GM12878 (cell line): ENCODE results near the gene RPS6KA5. TPM values are rescaled to one million over a fixed set of nuclear protein-coding genes. Genes with fewer than 3 reads are reported as not detected.

Experiments
- ATAC-seq: fragments of 200-7000 bp; cut with Tn5 transposase; 3 replicates; pipeline ENCODE4 v1.9.1; 2020; ENCODE audit warnings: mild to moderate bottlenecking, moderate library complexity
- BruUV-seq: library from RNA; stranded (reverse); fragments of 400-500 nt; replicated peaks from 2 replicates; lab custom pipeline; 2021; lab: Mats Ljungman, UMichigan
- CTCF ChIA-PET: fragments of 300-600 bp; sonication (Branson Sonifier 250); formaldehyde crosslinking; extraction: SDS; loops from one replicate; lab custom pipeline; 2021; ENCODE audit warnings: inconsistent platforms; lab: Yijun Ruan, JAX
- POLR2A ChIA-PET: fragments of 350-600 bp; formaldehyde crosslinking; extraction: SDS; loops from one replicate; lab custom pipeline; 2021; ENCODE audit warnings: inconsistent platforms; lab: Charles Lee
- RAD21 ChIA-PET: fragments of 300-600 bp; sonication (Branson Sonifier 250); formaldehyde crosslinking; loops from one replicate; lab custom pipeline; 2023; ENCODE audit warnings: antibody characterized with exemption; ENCODE audit not compliant: unreplicated experiment; lab: Charles Lee
- SMC1A ChIA-PET: fragments of 300-600 bp; sonication (Branson Sonifier 250); formaldehyde crosslinking; loops from one replicate; lab custom pipeline; 2023; ENCODE audit not compliant: unreplicated experiment, uncharacterized antibody; lab: Charles Lee
- DNase-seq: peaks from one replicate; pipeline ENCODE4 v3.0.0-alpha.2; 2011; ENCODE audit warnings: low read depth, low spot score
- FAIRE-seq: peaks from 3 replicates; lab custom pipeline; 2011; peaks lifted over from hg19 to GRCh38; lab: Jason Lieb, UNC
- H2AFZ ChIP-seq: 2 replicates; pipeline ENCODE4 v1.6.0; 2011; ENCODE audit warnings: low read depth, low read length, control low read depth; ENCODE audit not compliant: control insufficient read depth
- H3K27ac ChIP-seq: 2 replicates; pipeline ENCODE4 v1.5.1; 2011; ENCODE audit warnings: control low read depth; ENCODE audit not compliant: control insufficient read depth, insufficient read depth
- H3K27me3 ChIP-seq, 2 experiments: replicated peaks in 1 of 2; 2 replicates each; pipeline versions ENCODE4 v1.6.0 to v1.6.1; 2011; ENCODE audit warnings: low read length in 1 of 2; ENCODE audit not compliant: control insufficient read depth in 2 of 2, insufficient read depth in 2 of 2
- H3K36me3 ChIP-seq, 2 experiments: 2 replicates each; pipeline ENCODE4 v1.5.1; 2011; ENCODE audit warnings: low read length in 1 of 2; ENCODE audit not compliant: control insufficient read depth in 2 of 2, insufficient read depth in 2 of 2
- H3K4me1 ChIP-seq: 2 replicates; pipeline ENCODE4 v1.6.1; 2011; ENCODE audit warnings: mild to moderate bottlenecking, low read length, moderate library complexity, mixed read lengths; ENCODE audit not compliant: control insufficient read depth, insufficient read depth
- H3K4me2 ChIP-seq: 2 replicates; pipeline ENCODE4 v1.6.0; 2011; ENCODE audit warnings: control low read depth; ENCODE audit not compliant: control insufficient read depth, insufficient read depth
- H3K4me3 ChIP-seq: fragments of 200-600 bp; sonication (generic); 2 replicates; pipeline ENCODE4 v1.5.1; 2016
- H3K79me2 ChIP-seq: 2 replicates; pipeline ENCODE4 v1.6.0; 2011; ENCODE audit warnings: low read length; ENCODE audit not compliant: control insufficient read depth, insufficient read depth
- H3K9ac ChIP-seq: 2 replicates; pipeline ENCODE4 v1.8.0; 2011; ENCODE audit warnings: low read length, control low read depth, mixed read lengths; ENCODE audit not compliant: control insufficient read depth, insufficient read depth
- H3K9me3 ChIP-seq: replicated peaks from 3 replicates; pipeline ENCODE4 v1.5.1; 2011; ENCODE audit warnings: mild to moderate bottlenecking, low read length; ENCODE audit not compliant: control insufficient read depth, insufficient read depth
- H4K20me1 ChIP-seq: 2 replicates; pipeline ENCODE4 v1.6.0; 2011; ENCODE audit not compliant: control insufficient read depth, insufficient read depth
- ATF2 ChIP-seq: IDR thresholded peaks from 2 replicates; pipeline ENCODE4 v1.6.1; 2012; ENCODE audit warnings: low read length, inconsistent platforms
- BCLAF1 ChIP-seq: fragments of 450-650 bp; IDR thresholded peaks from 2 replicates; pipeline ENCODE4 v1.6.1; 2017; ENCODE audit warnings: antibody characterized with exemption, mild to moderate bottlenecking, moderate library complexity
- GABPA ChIP-seq: IDR thresholded peaks from 2 replicates; pipeline ENCODE4 v1.6.1; 2014; ENCODE audit warnings: antibody characterized with exemption, low read depth, mild to moderate bottlenecking, inconsistent platforms
- HDAC2 ChIP-seq: fragments of 200-600 bp; sonication (generic); IDR thresholded peaks from 2 replicates; pipeline ENCODE4 v1.6.1; 2017
- IKZF1 ChIP-seq: fragments of 450-650 bp; conservative IDR thresholded peaks from 2 replicates; pipeline ENCODE4 v1.6.1; 2017; ENCODE audit warnings: antibody characterized with exemption, mild to moderate bottlenecking
- NFYA ChIP-seq: IDR thresholded peaks from 2 replicates; pipeline ENCODE4 v1.6.1; 2011; ENCODE audit warnings: low read depth, mild to moderate bottlenecking, low read length, improper control_type of control experiment, borderline replicate concordance
- PAX5 ChIP-seq: IDR thresholded peaks from 2 replicates; pipeline ENCODE4 v1.6.1; 2011; ENCODE audit warnings: low read depth, low read length, borderline replicate concordance
- PML ChIP-seq: IDR thresholded peaks from 2 replicates; pipeline ENCODE4 v1.6.1; 2012; ENCODE audit warnings: low read length, inconsistent platforms
- RB1 ChIP-seq: fragments of 450-650 bp; formaldehyde crosslinking; IDR thresholded peaks from 2 replicates; pipeline ENCODE4 v1.6.1; 2017; ENCODE audit warnings: mild to moderate bottlenecking, borderline replicate concordance
- SKIL ChIP-seq: fragments of 450-650 bp; IDR thresholded peaks from 2 replicates; pipeline ENCODE4 v1.6.1; 2017; ENCODE audit warnings: mild to moderate bottlenecking, low read depth, inconsistent platforms; ENCODE audit not compliant: poor library complexity, severe bottlenecking
- SREBF2 ChIP-seq: IDR thresholded peaks from 2 replicates; pipeline ENCODE4 v1.6.1; 2012; ENCODE audit warnings: mild to moderate bottlenecking, low read length
- SRF ChIP-seq, 2 experiments: IDR thresholded peaks; 2 replicates each; pipeline ENCODE4 v1.6.1; 2011; ENCODE audit warnings: low read depth in 2 of 2, low read length in 2 of 2, mild to moderate bottlenecking in 1 of 2, moderate library complexity in 1 of 2
- TCF3 ChIP-seq: IDR thresholded peaks from 2 replicates; pipeline ENCODE4 v1.6.1; 2012; ENCODE audit warnings: low read depth, mild to moderate bottlenecking, low read length, borderline replicate concordance; ENCODE audit not compliant: insufficient read depth
- TCF7 ChIP-seq: IDR thresholded peaks from 2 replicates; pipeline ENCODE4 v1.6.1; 2014; ENCODE audit warnings: antibody characterized with exemption, borderline replicate concordance
- WGBS: methylation state at CpG from one replicate; pipeline ENCODE4 v1.1.6; 2016; ENCODE audit warnings: low lambda C conversion rate; ENCODE audit not compliant: insufficient replicate concordance, insufficient coverage; ENCODE audit errors: missing lambda C conversion rate; 5-methylcytosine and 5-hydroxymethylcytosine counted together
- in situ Hi-C: fragments of 300-500 bp; cut with MboI; formaldehyde crosslinking; loops from 9 replicates; pipeline ENCODE4 v1.14.3; 2018; ENCODE audit warnings: mixed read lengths
- intact Hi-C: fragments of 100-400 bp; cut with micrococcal nuclease; formaldehyde crosslinking; loops from one replicate; pipeline ENCODE4 v1.14.2; 2022; ENCODE audit not compliant: unreplicated experiment
- polyA plus RNA-seq, 11 experiments: library from polyadenylated mRNA; depleted of rRNA in 4 of 11; unstranded in 6 of 11; stranded (reverse) in 5 of 11; fragments of >200 nt; fragmentation: Nextera tagmentation in 4 of 11; fragmentation: Illumina TruSeq in 1 of 11; extraction: Ambion mirVana in 4 of 11; extraction: Trizol in 1 of 11; gene quantifications; 1 replicate in 1 of 11; 2 replicates in 10 of 11; pipeline versions ENCODE4 v1.2.1 to v1.2.3, GENCODE V29; 2011 to 2016; ENCODE audit warnings: inconsistent platforms in 2 of 11, missing spikeins in 2 of 11, low read depth in 1 of 11
- total RNA-seq, 4 experiments: library from RNA; depleted of rRNA in 3 of 4; stranded (reverse); fragments of >200 nt in 3 of 4; fragmentation: Illumina TruSeq in 1 of 4; extraction: Trizol in 1 of 4; gene quantifications; 2 replicates each; pipeline versions ENCODE4 v1.2.1 to v1.2.3, GENCODE V29; 2013 to 2021

The RPS6KA5 gene
- total and polyA plus RNA-seq, 10 of the 15 experiments (the other 5 are each of a cell fraction or from before 2014, with no cell fraction given): 1.4 to 7.0 (median 3.7) TPM

GRCh38 chr14:90907178-90907577, 153.3 kb downstream of the RPS6KA5 start:
- no peak for DNase-seq
- ChIA-PET RAD21 (no interaction called here), SMC1A (interaction anchor here (1.2 to 1.6 kb wide), 3 partner anchors 59 to 259 kb away, joined by 3 to 5 read pairs (median 3); no protein-coding TSS in a partner anchor), POLR2A (no interaction called here), CTCF (interaction anchor here (1.2 kb wide), 1 partner anchor 131 kb away, joined by 7 read pairs; no protein-coding TSS in a partner anchor)
- H3K79me2 ChIP-seq: no peaks in the 10 kb centered on the region
- no peaks in the 10 kb centered on the region for H3K9me3 ChIP-seq
- H3K4me1 ChIP-seq: peaks cover 8% of the 10 kb centered on the region; the same call in 1 of the 2 replicates
- H3K36me3 ChIP-seq: no peaks in the 10 kb centered on the region
- intact Hi-C loops (loop anchor here (5.0 kb wide), 1 partner anchor 60 kb away; no protein-coding TSS in a partner anchor), in situ Hi-C loops (loop anchor here (5.0 kb wide), 1 partner anchor 220 kb away; no protein-coding TSS in a partner anchor)
- no peak overlapping the region for H3K4me3 ChIP-seq
- no peak for ATAC-seq
- no peaks in the 10 kb centered on the region for H4K20me1 ChIP-seq
- no peak for FAIRE-seq
- no peak overlapping the region for H3K27ac ChIP-seq
- WGBS: 97% methylated on average over 3 of the region's 3 CpGs
- no peak overlapping the region for H2AFZ ChIP-seq
- TF ChIP-seq BCLAF1 (no peak), RB1 (no peak), ATF2 (no peak), PML (no peak), NFYA (no peak), TCF3 (no peak), GABPA (no peak), HDAC2 (no peak), IKZF1 (no peak), SKIL (no peak), TCF7 (no peak), PAX5 (no peak), SRF (IDR thresholded peaks at IDR 0.05; ENCODE audit: low read depth in 2 of 2, low read length in 2 of 2) (no peak), SREBF2 (no peak)
- H3K9ac ChIP-seq: no peak overlapping the region
- H3K4me2 ChIP-seq: no peak overlapping the region
- BruUV-seq: no TSS peak
- H3K27me3 ChIP-seq: no peaks in the 10 kb centered on the region
